Keratinocyte (primary cell): ENCODE results near the gene SPIN1. TPM values are rescaled to one million over a fixed set of nuclear protein-coding genes. Genes with fewer than 3 reads are reported as not detected.

Experiments
- DNase-seq: peaks from one replicate; pipeline ENCODE4 v3.0.0-alpha.2; 2011; ENCODE audit warnings: low read depth, missing footprints, low spot score
- FAIRE-seq: peaks from 2 replicates; lab custom pipeline; 2011; peaks lifted over from hg19 to GRCh38; lab: Jason Lieb, UNC
- H2AFZ ChIP-seq: 2 replicates; pipeline ENCODE4 v1.6.0; 2012; ENCODE audit warnings: low read length, control low read depth, inconsistent platforms; ENCODE audit not compliant: control insufficient read depth
- H3K27ac ChIP-seq: 2 replicates; pipeline ENCODE4 v1.5.1; 2011; ENCODE audit warnings: low read length; ENCODE audit not compliant: control insufficient read depth, insufficient read depth
- H3K27me3 ChIP-seq: 3 replicates; pipeline ENCODE4 v1.6.0; 2011; ENCODE audit warnings: low read length; ENCODE audit not compliant: control insufficient read depth, insufficient read depth; ENCODE audit errors: extremely low read depth
- H3K36me3 ChIP-seq, 2 experiments: 2 replicates in 1 of 2; 3 replicates in 1 of 2; pipeline ENCODE4 v1.5.1; 2011; ENCODE audit warnings: low read length in 2 of 2, mild to moderate bottlenecking in 1 of 2; ENCODE audit not compliant: control insufficient read depth in 2 of 2, insufficient read depth in 2 of 2; ENCODE audit errors: extremely low read depth in 1 of 2
- H3K4me1 ChIP-seq: 3 replicates; pipeline ENCODE4 v1.5.1; 2011; ENCODE audit warnings: low read length; ENCODE audit not compliant: control insufficient read depth, insufficient read depth; ENCODE audit errors: extremely low read depth
- H3K4me2 ChIP-seq: 3 replicates; pipeline ENCODE4 v1.6.0; 2011; ENCODE audit warnings: low read depth, low read length; ENCODE audit not compliant: control insufficient read depth, insufficient read depth; ENCODE audit errors: extremely low read depth
- H3K4me3 ChIP-seq, 3 experiments: fragments of 200-600 bp in 1 of 3; sonication (generic) in 1 of 3; 2 replicates in 2 of 3; 3 replicates in 1 of 3; pipeline ENCODE4 v1.5.1; 2011 to 2016; ENCODE audit warnings: low read length in 3 of 3, mild to moderate bottlenecking in 3 of 3, control low read depth in 2 of 3, inconsistent platforms in 1 of 3, low read depth in 1 of 3, mixed read lengths in 1 of 3, mixed run types in 1 of 3, moderate library complexity in 1 of 3; ENCODE audit not compliant: control insufficient read depth in 2 of 3, insufficient read depth in 2 of 3; ENCODE audit errors: extremely low read depth in 1 of 3
- H3K79me2 ChIP-seq: 2 replicates; pipeline ENCODE4 v1.6.0; 2012; ENCODE audit warnings: low read length; ENCODE audit not compliant: control insufficient read depth, insufficient read depth
- H3K9ac ChIP-seq: 3 replicates; pipeline ENCODE4 v1.6.0; 2011; ENCODE audit warnings: low read length; ENCODE audit not compliant: control insufficient read depth, insufficient read depth; ENCODE audit errors: extremely low read depth
- H3K9me1 ChIP-seq: 3 replicates; pipeline ENCODE4 v1.6.0; 2011; ENCODE audit warnings: low read length; ENCODE audit not compliant: control insufficient read depth, insufficient read depth; ENCODE audit errors: extremely low read depth
- H3K9me3 ChIP-seq: 2 replicates; pipeline ENCODE4 v1.5.1; 2012; ENCODE audit warnings: low read depth, low read length; ENCODE audit not compliant: control insufficient read depth
- H4K20me1 ChIP-seq: 3 replicates; pipeline ENCODE4 v1.6.0; 2011; ENCODE audit warnings: low read length; ENCODE audit not compliant: control insufficient read depth, insufficient read depth; ENCODE audit errors: extremely low read depth
- EZH2 ChIP-seq: IDR thresholded peaks from one replicate; pipeline ENCODE4 v1.6.1; 2012; ENCODE audit warnings: inconsistent platforms, mild to moderate bottlenecking, low read length, moderate library complexity
- dilution Hi-C: fragments of 300-500 bp; cut with MboI; formaldehyde crosslinking; loops from one replicate; pipeline ENCODE4 v1.7.0; 2020; ENCODE audit warnings: low sequenced_read_pairs; ENCODE audit not compliant: extremely low pct_ligation_motif_present
- polyA plus RNA-seq, 5 experiments: library from polyadenylated mRNA; depleted of rRNA in 3 of 5; stranded (reverse) in 3 of 5; stranded (forward) in 1 of 5; unstranded in 1 of 5; fragments of >200 nt; gene quantifications; 1 replicate in 1 of 5; 2 replicates in 3 of 5; 3 replicates in 1 of 5; pipeline versions ENCODE4 v1.2.1 to v1.2.3, GENCODE V29; 2011 to 2012; ENCODE audit warnings: missing spikeins in 2 of 5, low read depth in 1 of 5, low replicate concordance in 1 of 5
- TF ChIP-seq, protein P1 (sequence below), 3 experiments: IDR thresholded peaks in 1 of 3; conservative IDR thresholded peaks in 1 of 3; optimal IDR thresholded peaks in 1 of 3; 2 replicates in 2 of 3; 3 replicates in 1 of 3; pipeline versions ENCODE3 to v1.5.1; 2011; ENCODE audit warnings: low read length in 3 of 3, mild to moderate bottlenecking in 3 of 3, moderate library complexity in 2 of 3, control low read depth in 1 of 3, inconsistent platforms in 1 of 3; ENCODE audit not compliant: insufficient read depth in 2 of 3; ENCODE audit errors: extremely low read depth in 1 of 3

SPIN1 gene
- polyA plus RNA-seq, 1 donor (not counting 4 experiments of a cell fraction or from before 2014, with no cell fraction given): 68.8 TPM

DNA sequence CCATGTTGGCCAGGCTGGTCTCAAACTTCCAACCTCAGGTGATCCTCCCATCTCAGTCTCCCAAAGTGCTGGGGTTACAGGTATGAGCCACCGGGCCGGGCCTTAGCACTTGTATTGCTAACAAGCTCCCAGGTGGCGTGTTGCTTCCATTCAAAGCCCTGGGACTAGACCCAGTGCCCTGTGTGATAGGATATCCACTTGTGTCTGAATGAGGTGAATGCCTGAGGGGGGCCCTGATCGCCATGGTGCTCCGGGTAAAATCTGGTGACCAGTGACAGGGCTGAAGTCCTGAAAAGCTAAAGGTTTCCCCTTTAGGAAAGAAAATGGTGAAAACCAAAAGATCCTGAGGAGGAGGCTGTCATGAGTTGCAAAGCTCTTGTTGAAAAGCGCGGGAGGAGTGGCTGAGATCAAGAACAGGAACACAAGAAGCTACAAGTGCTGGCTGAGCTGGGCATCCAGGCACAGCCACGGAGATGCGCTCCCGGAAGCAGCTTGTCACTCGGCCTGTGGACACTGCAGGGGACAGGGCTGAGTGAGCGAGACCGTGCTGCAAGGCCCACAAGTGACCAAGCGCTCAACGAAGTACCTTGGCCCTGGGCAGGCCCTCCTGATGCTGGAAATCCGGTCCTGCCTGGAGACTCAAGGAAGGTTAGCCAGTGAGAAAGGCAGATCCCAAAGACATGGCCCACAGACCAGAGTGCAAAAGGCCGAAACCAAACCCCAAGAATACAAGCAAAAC is 106.9 kb downstream of the SPIN1 start:
- Histone ChIP-seq H3K4me2 (no peak overlapping the region), H3K27me3 (no peaks in the 10 kb centered on the region), H3K9me1 (no peaks in the 10 kb centered on the region), H3K4me1 (no peaks in the 10 kb centered on the region), H2AFZ (no peak overlapping the region), H3K4me3 (no peak overlapping the region), H3K27ac (no peak overlapping the region), H3K36me3 (no peaks in the 10 kb centered on the region), H3K9me3 (no peaks in the 10 kb centered on the region), H3K9ac (no peak overlapping the region), H3K79me2 (no peaks in the 10 kb centered on the region), H4K20me1 (no peaks in the 10 kb centered on the region)
- TF ChIP-seq EZH2: no peak
- TF ChIP-seq, protein P1, sequence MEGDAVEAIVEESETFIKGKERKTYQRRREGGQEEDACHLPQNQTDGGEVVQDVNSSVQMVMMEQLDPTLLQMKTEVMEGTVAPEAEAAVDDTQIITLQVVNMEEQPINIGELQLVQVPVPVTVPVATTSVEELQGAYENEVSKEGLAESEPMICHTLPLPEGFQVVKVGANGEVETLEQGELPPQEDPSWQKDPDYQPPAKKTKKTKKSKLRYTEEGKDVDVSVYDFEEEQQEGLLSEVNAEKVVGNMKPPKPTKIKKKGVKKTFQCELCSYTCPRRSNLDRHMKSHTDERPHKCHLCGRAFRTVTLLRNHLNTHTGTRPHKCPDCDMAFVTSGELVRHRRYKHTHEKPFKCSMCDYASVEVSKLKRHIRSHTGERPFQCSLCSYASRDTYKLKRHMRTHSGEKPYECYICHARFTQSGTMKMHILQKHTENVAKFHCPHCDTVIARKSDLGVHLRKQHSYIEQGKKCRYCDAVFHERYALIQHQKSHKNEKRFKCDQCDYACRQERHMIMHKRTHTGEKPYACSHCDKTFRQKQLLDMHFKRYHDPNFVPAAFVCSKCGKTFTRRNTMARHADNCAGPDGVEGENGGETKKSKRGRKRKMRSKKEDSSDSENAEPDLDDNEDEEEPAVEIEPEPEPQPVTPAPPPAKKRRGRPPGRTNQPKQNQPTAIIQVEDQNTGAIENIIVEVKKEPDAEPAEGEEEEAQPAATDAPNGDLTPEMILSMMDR (optimal IDR thresholded peaks at IDR 0.05 in 1 of 3, IDR thresholded peaks at IDR 0.05 in 1 of 3, conservative IDR thresholded peaks at IDR 0.05 in 1 of 3; ENCODE audit: extremely low read depth in 1 of 3, insufficient read depth in 2 of 3, low read length in 3 of 3): no peak
- no peak for DNase-seq
- FAIRE-seq: no peak
- dilution Hi-C loops: no loop called here

DNA sequence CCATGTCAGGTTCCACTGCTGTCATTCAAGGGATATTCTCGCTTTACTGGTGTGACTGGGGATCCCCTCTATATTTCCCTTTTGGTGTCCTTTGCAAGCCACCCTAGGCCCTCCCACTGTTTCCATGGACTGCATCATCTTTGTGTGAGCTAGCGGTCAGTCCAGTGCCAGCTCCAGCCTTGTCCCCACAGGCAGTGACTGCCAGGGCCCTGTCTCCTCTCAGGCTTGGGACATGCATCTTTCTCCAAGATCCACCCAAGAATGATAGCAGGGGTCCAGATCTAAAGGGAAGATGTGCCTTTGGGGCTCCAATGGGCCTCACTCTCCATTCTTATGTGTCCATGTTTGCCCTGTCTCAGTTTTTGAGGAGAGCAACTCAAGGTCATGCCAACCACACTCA is 109.0 kb downstream of the SPIN1 start:
- no peak for FAIRE-seq
- no peak overlapping the region for H3K4me3 ChIP-seq
- H3K4me1 ChIP-seq: no peaks in the 10 kb centered on the region
- H3K4me2 ChIP-seq: no peak overlapping the region
- no peak overlapping the region for H3K9ac ChIP-seq
- TF ChIP-seq, protein P1 (optimal IDR thresholded peaks at IDR 0.05 in 1 of 3, IDR thresholded peaks at IDR 0.05 in 1 of 3, conservative IDR thresholded peaks at IDR 0.05 in 1 of 3; ENCODE audit: extremely low read depth in 1 of 3, insufficient read depth in 2 of 3, low read length in 3 of 3): no peak
- no peak for TF ChIP-seq EZH2
- DNase-seq: no peak
- H2AFZ ChIP-seq: no peak overlapping the region
- no peak overlapping the region for H3K27ac ChIP-seq
- no peaks in the 10 kb centered on the region for H3K9me3 ChIP-seq
- H3K9me1 ChIP-seq: no peaks in the 10 kb centered on the region
- no peaks in the 10 kb centered on the region for H4K20me1 ChIP-seq
- H3K36me3 ChIP-seq: no peaks in the 10 kb centered on the region
- H3K27me3 ChIP-seq: no peaks in the 10 kb centered on the region
- dilution Hi-C loops: no loop called here
- no peaks in the 10 kb centered on the region for H3K79me2 ChIP-seq
